ENCODE data around the gene GLI3.

- TF ChIP-seq POLR2A (IDR thresholded peaks at IDR 0.05) (no peak), CTCF (IDR thresholded peaks at IDR 0.05) (no peak)
These were observed 259.3 kb downstream of the GLI3 start for GRCh38 chr7:41977661-41978060.

Data from adrenal gland (tissue), 5 donors.